Heart left ventricle (tissue), 13 donors: ENCODE measurements around the gene KCNK17.

ENCODE experiments used
- POLR2A ChIP-seq, 2 donors: fragments of 450-650 bp; IDR thresholded peaks; one replicate each; pipeline ENCODE4 v1.6.1; 2017; ENCODE audit warnings: antibody characterized with exemption in 2 of 2, mild to moderate bottlenecking in 2 of 2, moderate library complexity in 2 of 2
- TF ChIP-seq, protein P1 (sequence below), 12 donors: fragments of 200-600 bp; sonication (generic) in 4 of 12; IDR thresholded peaks; one replicate each; pipeline versions ENCODE4 v1.5.0 to v1.8.0; 2018 to 2022; ENCODE audit warnings: antibody characterized with exemption in 12 of 12, mild to moderate bottlenecking in 5 of 12
- donor health status: ischemic (EF 13 %, LVEDD 7.1; RV severe dilation, severe dysfunction).
- donor health status: DM: no; HTN: yes; CAD: no.
- donor health status: DM: no; HTN: no; CAD: no.
- donor health status: ischemic (EF 25% LVEDD 6.9; RV normal size, moderate dysfunction).
- donor health status: ischemic (EF 25% LVEDD 5.7; RV mildly dilated, moderate dysfunction).
- donor health status: ischemic (EF 35%, LVEDD 5.7; RV mildly dilated, moderate dysfunction).
- donor health status: nonischemic (EF 11% LVEDD 7.7; RV severe dilation, severe dysfunction).
- donor health status: DM: yes; HTN: yes; CAD: no.
- donor health status: PGD.
- donor health status: ischemic (EF 29% LVEDD 5.4; RV normal size, mild dysfunction).
- donor health status: nonischemic (EF 23%, LVEDD 6.1; RV moderate dilation, normal function).

- TF ChIP-seq, protein P1, sequence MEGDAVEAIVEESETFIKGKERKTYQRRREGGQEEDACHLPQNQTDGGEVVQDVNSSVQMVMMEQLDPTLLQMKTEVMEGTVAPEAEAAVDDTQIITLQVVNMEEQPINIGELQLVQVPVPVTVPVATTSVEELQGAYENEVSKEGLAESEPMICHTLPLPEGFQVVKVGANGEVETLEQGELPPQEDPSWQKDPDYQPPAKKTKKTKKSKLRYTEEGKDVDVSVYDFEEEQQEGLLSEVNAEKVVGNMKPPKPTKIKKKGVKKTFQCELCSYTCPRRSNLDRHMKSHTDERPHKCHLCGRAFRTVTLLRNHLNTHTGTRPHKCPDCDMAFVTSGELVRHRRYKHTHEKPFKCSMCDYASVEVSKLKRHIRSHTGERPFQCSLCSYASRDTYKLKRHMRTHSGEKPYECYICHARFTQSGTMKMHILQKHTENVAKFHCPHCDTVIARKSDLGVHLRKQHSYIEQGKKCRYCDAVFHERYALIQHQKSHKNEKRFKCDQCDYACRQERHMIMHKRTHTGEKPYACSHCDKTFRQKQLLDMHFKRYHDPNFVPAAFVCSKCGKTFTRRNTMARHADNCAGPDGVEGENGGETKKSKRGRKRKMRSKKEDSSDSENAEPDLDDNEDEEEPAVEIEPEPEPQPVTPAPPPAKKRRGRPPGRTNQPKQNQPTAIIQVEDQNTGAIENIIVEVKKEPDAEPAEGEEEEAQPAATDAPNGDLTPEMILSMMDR (IDR thresholded peaks at IDR 0.05) = no peak
- no peak for TF ChIP-seq POLR2A (IDR thresholded peaks at IDR 0.05)
These were observed 45.5 kb downstream of the KCNK17 start for GRCh38 chr6:39268721-39269120.
